Measurements from ENCODE around the gene SLC38A7. TPM values are rescaled to one million over a fixed set of nuclear protein-coding genes. Genes with fewer than 3 reads are reported as not detected.
"Not testable (repeated sequence)": the region's sequence is repeated elsewhere in the genome, so short reads cannot be mapped to it uniquely, and the experiment has no call there.

SLC38A7 gene
- total and polyA plus RNA-seq, 2 donors (not counting 1 experiment from before 2014, with no cell fraction given) = 8.3 to 23.9 TPM

GRCh38 chr16:58639230-58639629 lies 45.3 kb downstream of the SLC38A7 start:
- ATAC-seq (ENCODE audit: low read depth) (no peak), DNase-seq (no peak)
- H3K9ac ChIP-seq (ENCODE audit: low read length) = no peak overlapping the region
- CTCF ChIA-PET = interaction anchor here (0.7 kb wide), 1 partner anchor 281 kb away, joined by 7 read pairs; no protein-coding TSS in a partner anchor
- no peaks in the 10 kb centered on the region for H4K20me1 ChIP-seq (ENCODE audit: control insufficient read depth, insufficient read depth, low read length, poor library complexity, severe bottlenecking)
- H3K9me3 ChIP-seq (ENCODE audit: control extremely low read depth in 1 of 3, control insufficient read depth in 2 of 3, insufficient read depth in 1 of 3, low read length in 2 of 3) = no peaks in the 10 kb centered on the region
- POLR2A ChIA-PET = interaction anchor here (0.6 kb wide), 1 partner anchor 1222 kb away, joined by 3 read pairs; no protein-coding TSS in a partner anchor
- no peaks in the 10 kb centered on the region for H3K27me3 ChIP-seq (replicated peaks in 1 of 4; ENCODE audit: control extremely low read depth in 1 of 4, control insufficient read depth in 3 of 4, insufficient read depth in 4 of 4, low read length in 3 of 4)
- H3K4me3 ChIP-seq (ENCODE audit: control extremely low read depth in 1 of 5, extremely low read depth in 1 of 5, insufficient read depth in 1 of 5, low read depth in 2 of 5, low read length in 4 of 5) = no peak overlapping the region
- Mint-ChIP-seq H3K4me1 (no peaks in the 10 kb centered on the region), H3K27me3 (peaks cover 8% of the 10 kb centered on the region), H3K27ac (no peak overlapping the region), H3K4me3 (no peak overlapping the region), H3K9me3 (ENCODE audit: insufficient read depth) (no peaks in the 10 kb centered on the region)
- H3K79me2 ChIP-seq (ENCODE audit: control insufficient read depth, insufficient read depth, low read length) = no peaks in the 10 kb centered on the region
- H3K4me2 ChIP-seq (replicated peaks; ENCODE audit: low read depth, low read length, poor library complexity, severe bottlenecking) = no peak overlapping the region
- H3K36me3 ChIP-seq (replicated peaks in 1 of 2; ENCODE audit: control extremely low read depth in 1 of 2, control insufficient read depth in 1 of 2, extremely low read depth in 1 of 2, insufficient read depth in 2 of 2, low read length in 1 of 2) = no peaks in the 10 kb centered on the region
- H3K4me1 ChIP-seq (ENCODE audit: control insufficient read depth in 2 of 2, insufficient read depth in 2 of 2, low read length in 2 of 2) = no peaks in the 10 kb centered on the region
- intact Hi-C loops (cut with micrococcal nuclease) = no loop called here
- no peak overlapping the region for H2AFZ ChIP-seq (ENCODE audit: insufficient read depth, low read depth, low read length, poor library complexity, severe bottlenecking)
- WGBS (ENCODE audit: insufficient coverage) = 50% methylated on average over 2 of the region's 4 CpGs
- no peak overlapping the region for H3K27ac ChIP-seq (ENCODE audit: low read length in 2 of 2)
- TF ChIP-seq EZH2 (IDR thresholded peaks at IDR 0.05; ENCODE audit: borderline replicate concordance, insufficient read depth, low read depth, low read length, poor library complexity, severe bottlenecking) = no peak
- no peak for TF ChIP-seq CTCF (IDR thresholded peaks at IDR 0.05)

DNA sequence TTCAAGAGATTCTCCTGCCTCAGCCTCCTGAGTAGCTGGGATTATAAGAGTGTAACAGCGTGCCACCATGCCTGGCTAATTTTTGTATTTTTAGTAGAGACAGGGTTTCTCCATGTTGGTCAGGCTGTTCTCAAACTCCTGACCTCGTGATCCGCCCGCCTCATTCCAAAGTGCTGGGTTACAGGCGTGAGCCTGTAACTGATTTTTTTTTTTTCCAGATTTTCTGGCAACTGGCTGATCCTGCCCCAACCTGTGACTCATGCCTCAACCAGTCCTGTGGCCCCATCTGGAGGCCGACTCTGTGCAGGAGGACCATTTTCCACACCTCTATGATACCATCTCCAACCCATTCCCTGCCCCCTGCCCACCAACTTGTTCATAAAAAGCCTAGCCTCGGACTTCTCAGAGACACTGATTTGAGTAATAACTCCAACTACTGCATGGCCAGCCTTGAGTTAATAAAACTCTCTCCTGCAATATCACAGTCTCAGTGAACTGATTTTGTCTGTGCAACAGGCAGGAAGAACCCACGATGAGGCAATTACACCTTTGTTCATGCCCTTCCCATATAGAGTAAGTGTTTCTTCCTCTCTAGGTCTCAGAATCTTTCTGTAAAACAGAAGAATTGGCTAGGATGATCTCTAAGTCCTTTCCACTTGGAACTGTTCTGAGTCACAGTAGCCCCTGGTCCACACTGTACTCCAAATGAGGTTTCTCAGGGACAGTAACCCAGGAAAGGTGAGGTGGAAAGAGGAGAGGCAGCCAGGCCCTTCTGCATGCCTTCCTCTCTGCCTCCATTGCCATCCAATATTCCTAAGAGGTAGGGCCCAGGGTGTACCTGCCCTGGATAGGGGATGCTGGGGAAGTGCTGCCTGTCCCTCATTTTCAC lies 46.2 kb downstream of the SLC38A7 start:
- peaks cover 8% of the 10 kb centered on the region for H3K27me3 Mint-ChIP-seq
- H3K27ac ChIP-seq (ENCODE audit: low read length in 2 of 2) = no peak overlapping the region
- H3K9me3 Mint-ChIP-seq (ENCODE audit: insufficient read depth) = no peaks in the 10 kb centered on the region
- H3K36me3 ChIP-seq (replicated peaks in 1 of 2; ENCODE audit: control extremely low read depth in 1 of 2, control insufficient read depth in 1 of 2, extremely low read depth in 1 of 2, insufficient read depth in 2 of 2, low read length in 1 of 2) = no peaks in the 10 kb centered on the region
- intact Hi-C loops (cut with micrococcal nuclease) = no loop called here
- H3K9ac ChIP-seq (ENCODE audit: low read length) = no peak overlapping the region
- H3K9me3 ChIP-seq (ENCODE audit: control extremely low read depth in 1 of 3, control insufficient read depth in 2 of 3, insufficient read depth in 1 of 3, low read length in 2 of 3) = no peaks in the 10 kb centered on the region
- no peaks in the 10 kb centered on the region for H3K4me1 Mint-ChIP-seq
- 90% methylated on average over 7 of the region's 8 CpGs for WGBS (ENCODE audit: insufficient coverage)
- H3K79me2 ChIP-seq (ENCODE audit: control insufficient read depth, insufficient read depth, low read length) = no peaks in the 10 kb centered on the region
- ChIA-PET CTCF (no interaction called here), POLR2A (interaction anchor here (0.6 kb wide), 1 partner anchor 1222 kb away, joined by 3 read pairs; no protein-coding TSS in a partner anchor)
- H3K27ac Mint-ChIP-seq = no peak overlapping the region
- H3K4me3 ChIP-seq (ENCODE audit: control extremely low read depth in 1 of 5, extremely low read depth in 1 of 5, insufficient read depth in 1 of 5, low read depth in 2 of 5, low read length in 4 of 5) = no peak overlapping the region
- DNase-seq = no peak
- ATAC-seq (ENCODE audit: low read depth) = no peak
- no peaks in the 10 kb centered on the region for H4K20me1 ChIP-seq (ENCODE audit: control insufficient read depth, insufficient read depth, low read length, poor library complexity, severe bottlenecking)
- H2AFZ ChIP-seq (ENCODE audit: insufficient read depth, low read depth, low read length, poor library complexity, severe bottlenecking) = no peak overlapping the region
- H3K4me1 ChIP-seq (ENCODE audit: control insufficient read depth in 2 of 2, insufficient read depth in 2 of 2, low read length in 2 of 2) = no peaks in the 10 kb centered on the region
- no peak overlapping the region for H3K4me2 ChIP-seq (replicated peaks; ENCODE audit: low read depth, low read length, poor library complexity, severe bottlenecking)
- TF ChIP-seq CTCF (IDR thresholded peaks at IDR 0.05) (no peak), EZH2 (IDR thresholded peaks at IDR 0.05; ENCODE audit: borderline replicate concordance, insufficient read depth, low read depth, low read length, poor library complexity, severe bottlenecking) (no peak)
- no peak overlapping the region for H3K4me3 Mint-ChIP-seq
- no peaks in the 10 kb centered on the region for H3K27me3 ChIP-seq (replicated peaks in 1 of 4; ENCODE audit: control extremely low read depth in 1 of 4, control insufficient read depth in 3 of 4, insufficient read depth in 4 of 4, low read length in 3 of 4)

DNA sequence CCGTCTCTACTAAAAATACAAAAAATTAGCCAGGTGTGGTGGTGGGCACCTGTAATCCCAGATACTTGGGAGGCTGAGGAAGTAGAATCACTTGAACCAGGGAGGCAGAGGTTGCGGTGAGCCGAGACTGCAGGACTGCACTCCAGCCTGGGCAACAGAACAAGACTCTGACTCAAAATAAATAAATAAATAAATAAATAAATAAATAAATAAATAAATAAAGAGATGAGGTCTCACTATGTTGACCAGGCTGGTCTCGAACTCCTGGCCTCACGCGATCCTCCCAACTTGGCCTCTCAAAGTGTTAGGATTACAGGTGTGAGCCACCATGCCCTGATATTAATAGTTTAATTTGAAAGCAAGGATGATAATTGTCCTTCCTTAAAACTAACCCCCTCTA lies 47.5 kb downstream of the SLC38A7 start:
- H4K20me1 ChIP-seq (ENCODE audit: control insufficient read depth, insufficient read depth, low read length, poor library complexity, severe bottlenecking); H3K27ac ChIP-seq (ENCODE audit: low read length in 2 of 2); ATAC-seq (ENCODE audit: low read depth); H3K9ac ChIP-seq (ENCODE audit: low read length); POLR2A ChIA-PET; H3K27me3 Mint-ChIP-seq; H3K4me2 ChIP-seq (replicated peaks; ENCODE audit: low read depth, low read length, poor library complexity, severe bottlenecking); H3K9me3 ChIP-seq (ENCODE audit: control extremely low read depth in 1 of 3, control insufficient read depth in 2 of 3, insufficient read depth in 1 of 3, low read length in 2 of 3); H3K9me3 Mint-ChIP-seq (ENCODE audit: insufficient read depth); H3K36me3 ChIP-seq (replicated peaks in 1 of 2; ENCODE audit: control extremely low read depth in 1 of 2, control insufficient read depth in 1 of 2, extremely low read depth in 1 of 2, insufficient read depth in 2 of 2, low read length in 1 of 2); intact Hi-C loops (cut with micrococcal nuclease); H3K27ac Mint-ChIP-seq; H3K4me3 Mint-ChIP-seq; H2AFZ ChIP-seq (ENCODE audit: insufficient read depth, low read depth, low read length, poor library complexity, severe bottlenecking); H3K4me1 ChIP-seq (ENCODE audit: control insufficient read depth in 2 of 2, insufficient read depth in 2 of 2, low read length in 2 of 2); H3K4me3 ChIP-seq (ENCODE audit: control extremely low read depth in 1 of 5, extremely low read depth in 1 of 5, insufficient read depth in 1 of 5, low read depth in 2 of 5, low read length in 4 of 5); DNase-seq; CTCF ChIA-PET; H3K27me3 ChIP-seq (replicated peaks in 1 of 4; ENCODE audit: control extremely low read depth in 1 of 4, control insufficient read depth in 3 of 4, insufficient read depth in 4 of 4, low read length in 3 of 4); H3K79me2 ChIP-seq (ENCODE audit: control insufficient read depth, insufficient read depth, low read length); H3K4me1 Mint-ChIP-seq: not testable (repeated sequence)
- whole genome bisulfite sequencing (ENCODE audit: insufficient coverage) = no CpG with 5 or more reads among the region's 6 CpGs

Measured in B cell (primary cell).